K562 (cell line): ENCODE data around the gene SNX10. TPM values are rescaled to one million over a fixed set of nuclear protein-coding genes. Genes with fewer than 3 reads are reported as not detected.

Source experiments
- ARID1B ChIP-seq: fragments of 450-650 bp; IDR thresholded peaks from 2 replicates; pipeline ENCODE4 v1.6.1; 2016; ENCODE audit warnings: antibody characterized with exemption, mild to moderate bottlenecking, inconsistent platforms
- ARID3A ChIP-seq: IDR thresholded peaks from 2 replicates; pipeline ENCODE4 v1.6.1; 2012; ENCODE audit warnings: low read depth, low read length, improper control_type of control experiment, borderline replicate concordance
- ATF3 ChIP-seq, 2 experiments: fragments of 450-650 bp in 1 of 2; sonication (generic) in 1 of 2; formaldehyde crosslinking in 1 of 2; IDR thresholded peaks in 1 of 2; conservative IDR thresholded peaks in 1 of 2; 2 replicates each; pipeline versions ENCODE4 v1.6.1 to v1.8.1; 2016 to 2023; ENCODE audit warnings: mild to moderate bottlenecking in 2 of 2, moderate library complexity in 2 of 2, inconsistent platforms in 1 of 2, missing genetic modification reagents in 1 of 2
- DPF2 ChIP-seq: fragments of 450-650 bp; IDR thresholded peaks from 2 replicates; pipeline ENCODE4 v1.6.1; 2016
- HDAC1 ChIP-seq, 2 experiments: fragments of 450-650 bp; IDR thresholded peaks; 2 replicates each; pipeline ENCODE4 v1.6.1; 2016 to 2017; ENCODE audit warnings: inconsistent platforms in 1 of 2, mild to moderate bottlenecking in 1 of 2, moderate library complexity in 1 of 2
- NR2C1 ChIP-seq, 2 experiments: fragments of 450-650 bp; IDR thresholded peaks; 2 replicates each; pipeline ENCODE4 v1.6.1; 2017; ENCODE audit warnings: mild to moderate bottlenecking in 2 of 2, antibody characterized with exemption in 1 of 2, inconsistent platforms in 1 of 2, missing compliant biosample characterization in 1 of 2, missing genetic modification characterization in 1 of 2
- SAP30 ChIP-seq: fragments of 200-600 bp; sonication (generic); IDR thresholded peaks from 2 replicates; pipeline ENCODE4 v1.6.1; 2012; ENCODE audit warnings: borderline replicate concordance, low read depth, mild to moderate bottlenecking, moderate library complexity, low read length, control low read depth, inconsistent platforms; ENCODE audit not compliant: insufficient read depth, poor library complexity, severe bottlenecking
- STAT5A ChIP-seq: IDR thresholded peaks from 2 replicates; pipeline ENCODE4 v1.6.1; 2012; ENCODE audit warnings: low read length, inconsistent platforms, borderline replicate concordance
- TEAD4 ChIP-seq, 2 experiments: sonication (generic) in 1 of 2; formaldehyde crosslinking in 1 of 2; IDR thresholded peaks; 2 replicates each; pipeline versions ENCODE4 v1.6.1 to v1.8.0; 2012 to 2022; ENCODE audit warnings: borderline replicate concordance in 1 of 2, inconsistent platforms in 1 of 2, low read length in 1 of 2, mild to moderate bottlenecking in 1 of 2, missing genetic modification reagents in 1 of 2
- THAP7 ChIP-seq: fragments of 250-450 bp; sonication (Bioruptor Pico); IDR thresholded peaks from 2 replicates; pipeline ENCODE4 v1.5.0; 2021
- TRIM24 ChIP-seq, 2 experiments: fragments of 450-650 bp; IDR thresholded peaks; 2 replicates each; pipeline ENCODE4 v1.6.1; 2016
- YY1 ChIP-seq, 3 experiments: IDR thresholded peaks; 2 replicates each; pipeline ENCODE4 v1.6.1; 2011; ENCODE audit warnings: low read length in 2 of 3, mild to moderate bottlenecking in 2 of 3, moderate library complexity in 2 of 3, borderline replicate concordance in 1 of 3, control low read depth in 1 of 3, low read depth in 1 of 3; ENCODE audit not compliant: insufficient read depth in 3 of 3, insufficient replicate concordance in 2 of 3, control insufficient read depth in 1 of 3, insufficient read length in 1 of 3; ENCODE audit errors: extremely low read depth in 1 of 3
- ZBTB11 ChIP-seq, 3 experiments: fragments of 200-800 bp in 1 of 3; fragments of 250-450 bp in 1 of 3; fragments of 450-650 bp in 1 of 3; sonication (Bioruptor Pico) in 1 of 3; sonication (Bioruptor generic) in 1 of 3; formaldehyde crosslinking in 1 of 3; IDR thresholded peaks; 2 replicates each; pipeline versions ENCODE4 v1.6.1 to v1.8.0; 2016 to 2022; ENCODE audit warnings: mild to moderate bottlenecking in 2 of 3, missing genetic modification characterization in 2 of 3, missing compliant biosample characterization in 1 of 3, moderate library complexity in 1 of 3
- ZNF175 ChIP-seq: fragments of 200-800 bp; sonication (Bioruptor generic); IDR thresholded peaks from 2 replicates; pipeline ENCODE4 v1.6.1; 2016; ENCODE audit warnings: low read depth, mild to moderate bottlenecking, missing genetic modification characterization, missing compliant biosample characterization
- polyA plus RNA-seq, 8 experiments: library from polyadenylated mRNA; depleted of rRNA in 4 of 8; stranded (reverse) in 5 of 8; unstranded in 3 of 8; fragments of >200 nt; fragmentation: Nextera tagmentation in 2 of 8; fragmentation: Illumina TruSeq in 1 of 8; extraction: Ambion mirVana in 2 of 8; extraction: Trizol in 1 of 8; gene quantifications; 2 replicates each; pipeline versions ENCODE4 v1.2.1 to v1.2.3, GENCODE V29; 2011 to 2014; ENCODE audit warnings: inconsistent platforms in 1 of 8, missing spikeins in 1 of 8
- total RNA-seq, 7 experiments: library from RNA; depleted of rRNA in 6 of 7; stranded (reverse); fragments of >200 nt in 6 of 7; fragmentation: Illumina TruSeq in 2 of 7; extraction: Trizol in 2 of 7; gene quantifications; 2 replicates each; pipeline versions ENCODE4 v1.2.1 to v1.2.3, GENCODE V29; 2011 to 2021; ENCODE audit warnings: low replicate concordance in 1 of 7

SNX10 gene
- total and polyA plus RNA-seq, 9 of the 15 experiments (the other 6 are each of a cell fraction or from before 2014, with no cell fraction given), result 6.9 to 16.5 (median 11.5) TPM

- TF ChIP-seq THAP7 (no peak), ZBTB11 (CRISPR knock-in tag; IDR thresholded peaks at IDR 0.05) (no peak), HDAC1 (IDR thresholded peaks at IDR 0.05) (peak in 1 of 2 experiments; percentile 54; a peak in 1 of 4 replicates), TRIM24 (IDR thresholded peaks at IDR 0.05) (peak in 1 of 2 experiments; percentile 24; a peak in 1 of 4 replicates), DPF2 (peak; percentile 51; the same call in 1 of the 2 replicates), ARID1B (peak; percentile 74), TEAD4 (IDR thresholded peaks at IDR 0.05; ENCODE audit: low read length) (peak; percentile 78), TEAD4 (CRISPR knock-in tag; IDR thresholded peaks at IDR 0.05; ENCODE audit: borderline replicate concordance) (no peak), YY1 (IDR thresholded peaks at IDR 0.05; ENCODE audit: borderline replicate concordance in 1 of 3, control insufficient read depth in 1 of 3, extremely low read depth in 1 of 3, insufficient read depth in 3 of 3, insufficient read length in 1 of 3, insufficient replicate concordance in 2 of 3, low read depth in 1 of 3, low read length in 2 of 3) (peak in 2 of 3 experiments; percentile 27 to 73), ZNF175 (CRISPR knock-in tag) (peak; percentile 56; the same call in 1 of the 2 replicates), STAT5A (peak; percentile 46; the same call in 1 of the 2 replicates), ARID3A (0 out of 2 replicates have a peak, but pooled peaks have one; percentile 10), ATF3 (IDR thresholded peaks at IDR 0.05) (no peak), ATF3 (CRISPR knock-in tag; conservative IDR thresholded peaks at IDR 0.05) (no peak), SAP30 (no peak), NR2C1 (IDR thresholded peaks at IDR 0.05) (no peak), NR2C1 (tag; IDR thresholded peaks at IDR 0.05) (0 out of 2 replicates have a peak, but pooled peaks have one; percentile 25)
Observed at GRCh38 chr7:26404189-26404996, 112.7 kb downstream of the SNX10 start (continued).
